Dermis blood vessel endothelial cell (primary cell): Measurements from ENCODE around the gene HNRNPH3. TPM values are rescaled to one million over a fixed set of nuclear protein-coding genes. Genes with fewer than 3 reads are reported as not detected.
A peak's percentile ranks its signal among the peaks of the same experiment; 100 is the strongest.

Experiments
- DNase-seq: peaks from one replicate; pipeline ENCODE4 v3.0.0; 2010
- total RNA-seq: library from RNA; depleted of rRNA; stranded (reverse); fragments of >200 nt; gene quantifications from 2 replicates; pipeline ENCODE4 v1.2.3, GENCODE V29; 2014

The HNRNPH3 gene
- total RNA-seq, 1 donor from 2014 or later: 19.2 TPM

- peak; percentile 88 for DNase-seq
Observed at GRCh38 chr10:68332259-68333057, 594 bp downstream of the HNRNPH3 start, which contains the start of gene PBLD. Gene PBLD (minus strand): TSS chr10:68332928. CDS start chr10:68306844, 26,084 bp downstream.

- no peak for DNase-seq
Observed at GRCh38 chr10:68333058-68333395, 1.2 kb downstream of the HNRNPH3 start.

GRCh38 chr10:68333440-68334431 is 1.9 kb downstream of the HNRNPH3 start:
- DNase-seq: peak; percentile 13

GRCh38 chr10:68334672-68335467 is 3.0 kb downstream of the HNRNPH3 start:
- DNase-seq: no peak

- DNase-seq: no peak
Observed at GRCh38 chr10:68336754-68337351, 5.0 kb downstream of the HNRNPH3 start.

- no peak for DNase-seq
Observed at GRCh38 chr10:68340358-68341080, 8.7 kb downstream of the HNRNPH3 start.

GRCh38 chr10:68342909-68343516 is 11.1 kb downstream of the HNRNPH3 start:
- DNase-seq: no peak

GRCh38 chr10:68345621-68346020 is 13.8 kb downstream of the HNRNPH3 start:
- DNase-seq: no peak

GRCh38 chr10:68346774-68347173 is 14.9 kb downstream of the HNRNPH3 start:
- no peak for DNase-seq

GRCh38 chr10:68348265-68348741 is 16.4 kb downstream of the HNRNPH3 start:
- peak; percentile 76 for DNase-seq

GRCh38 chr10:68353537-68353936 is 21.7 kb downstream of the HNRNPH3 start:
- DNase-seq: no peak

- DNase-seq: no peak
Observed at GRCh38 chr10:68359189-68359588, 27.3 kb downstream of the HNRNPH3 start.

- DNase-seq: no peak
Observed at GRCh38 chr10:68362590-68362989, 30.7 kb downstream of the HNRNPH3 start.

- DNase-seq: no peak
Observed at GRCh38 chr10:68364101-68364886, 32.4 kb downstream of the HNRNPH3 start.

- no peak for DNase-seq
Observed at GRCh38 chr10:68365611-68366010, 33.7 kb downstream of the HNRNPH3 start.

GRCh38 chr10:68366600-68366999 is 34.7 kb downstream of the HNRNPH3 start:
- no peak for DNase-seq

GRCh38 chr10:68367121-68367520 is 35.3 kb downstream of the HNRNPH3 start:
- no peak for DNase-seq

GRCh38 chr10:68371604-68372003 is 39.7 kb downstream of the HNRNPH3 start:
- no peak for DNase-seq

GRCh38 chr10:68385740-68386139 is 53.9 kb downstream of the HNRNPH3 start:
- no peak for DNase-seq
